Transverse colon (tissue), 4 donors: ENCODE data around the gene SLC17A8. TPM values are rescaled to one million over a fixed set of nuclear protein-coding genes. Genes with fewer than 3 reads are reported as not detected.

ENCODE experiments used
- DNase-seq: peaks from one replicate; pipeline ENCODE4 v3.0.0-alpha.2; 2019
- H3K27ac ChIP-seq, 4 donors: fragments of 200-600 bp; sonication (generic); 2 replicates each; pipeline ENCODE4 v1.5.1; 2016 to 2018; ENCODE audit warnings: inconsistent platforms in 4 of 4
- H3K27me3 ChIP-seq: fragments of 200-600 bp; sonication (generic); 2 replicates; pipeline ENCODE4 v1.5.1; 2017; ENCODE audit warnings: inconsistent platforms
- H3K36me3 ChIP-seq, 4 donors: fragments of 200-600 bp; sonication (generic); 2 replicates each; pipeline ENCODE4 v1.5.1; 2017 to 2019; ENCODE audit warnings: inconsistent platforms in 4 of 4
- H3K4me1 ChIP-seq, 4 donors: fragments of 200-600 bp; sonication (generic); 2 replicates each; pipeline ENCODE4 v1.5.1; 2017 to 2020; ENCODE audit warnings: inconsistent platforms in 4 of 4
- H3K4me3 ChIP-seq, 4 donors: fragments of 200-600 bp; sonication (generic); 1 replicate in 1 of 4; 2 replicates in 3 of 4; pipeline versions ENCODE4 v1.5.1 to v1.6.1; 2017 to 2019; ENCODE audit warnings: inconsistent platforms in 4 of 4
- H3K9me3 ChIP-seq, 2 donors: fragments of 200-600 bp; sonication (generic); 2 replicates each; pipeline ENCODE4 v1.5.1; 2017 to 2019; ENCODE audit warnings: inconsistent platforms in 2 of 2
- EP300 ChIP-seq: sonication (generic); formaldehyde crosslinking; IDR thresholded peaks from one replicate; pipeline ENCODE4 v1.6.1; 2017; ENCODE audit warnings: antibody characterized with exemption, low read depth
- POLR2A ChIP-seq: fragments of 450-650 bp; IDR thresholded peaks from one replicate; pipeline ENCODE4 v1.6.1; 2016; ENCODE audit warnings: antibody characterized with exemption, mild to moderate bottlenecking, moderate library complexity
- POLR2AphosphoS5 ChIP-seq, 3 donors: sonication (generic); formaldehyde crosslinking; IDR thresholded peaks; one replicate each; pipeline ENCODE4 v1.6.1; 2016; ENCODE audit warnings: antibody characterized with exemption in 3 of 3
- WGBS, 2 donors: methylation state at CpG; one replicate each; pipeline ENCODE4 v1.1.5; 2018; ENCODE audit warnings: low coverage in 1 of 2; 5-methylcytosine and 5-hydroxymethylcytosine counted together
- in situ Hi-C, 4 donors: fragments of 200-750 bp; cut with MboI; loops; one replicate each; pipeline versions ENCODE4 v1.15.0 to v1.15.1; 2017; ENCODE audit warnings: low sequenced_read_pairs in 3 of 4, low pct_ligation_motif_present in 1 of 4, low pct_unique_long_range_greater_than_20kb in 1 of 4
- intact Hi-C: fragments of 100-400 bp; cut with DNase I; formaldehyde crosslinking; loops from one replicate; pipeline ENCODE4 v1.15.1; 2023; ENCODE audit warnings: low total_unique reads
- total RNA-seq, 4 donors: library from RNA; depleted of rRNA; stranded (reverse); fragments of >200 nt; gene quantifications; one replicate each; pipeline ENCODE4 v1.1.0, GENCODE V29; 2016
- TF ChIP-seq, protein P1 (sequence below), 5 experiments: fragments of 200-600 bp in 3 of 5; fragments of 450-650 bp in 2 of 5; sonication (generic) in 3 of 5; IDR thresholded peaks; 1 replicate in 2 of 5; 2 replicates in 3 of 5; pipeline ENCODE4 v1.5.1; 2016 to 2017; ENCODE audit warnings: antibody characterized with exemption in 5 of 5, inconsistent platforms in 3 of 5, mild to moderate bottlenecking in 2 of 5, moderate library complexity in 1 of 5

Gene SLC17A8
- total RNA-seq, 4 donors from 2014 or later = 5.4 to 21.8 (median 7.5) TPM

DNA sequence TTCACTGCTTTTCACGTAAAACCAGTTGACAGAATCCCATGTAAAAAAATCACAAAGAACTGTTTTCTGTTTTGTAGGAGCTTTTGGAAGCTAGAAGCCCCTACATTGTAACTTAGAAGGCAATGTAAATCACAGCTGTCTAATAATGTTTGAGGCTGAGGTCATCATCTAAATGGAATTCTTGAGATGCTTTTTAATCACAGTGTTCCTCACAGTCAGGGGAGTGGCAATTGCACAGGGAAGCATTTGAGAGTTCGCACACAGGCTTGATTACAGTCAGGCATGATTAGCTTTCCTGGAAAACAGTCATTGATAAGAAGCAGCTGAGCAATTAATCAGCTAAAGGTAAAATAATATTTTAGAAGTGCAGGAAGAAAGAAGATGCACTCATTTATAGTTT is 2.9 kb downstream of the SLC17A8 start:
- no peak overlapping the region for H3K27ac ChIP-seq
- WGBS, 2 donors = 50 to 52% methylated on average over 1 to 2 of the region's 2 CpGs
- TF ChIP-seq, protein P1, sequence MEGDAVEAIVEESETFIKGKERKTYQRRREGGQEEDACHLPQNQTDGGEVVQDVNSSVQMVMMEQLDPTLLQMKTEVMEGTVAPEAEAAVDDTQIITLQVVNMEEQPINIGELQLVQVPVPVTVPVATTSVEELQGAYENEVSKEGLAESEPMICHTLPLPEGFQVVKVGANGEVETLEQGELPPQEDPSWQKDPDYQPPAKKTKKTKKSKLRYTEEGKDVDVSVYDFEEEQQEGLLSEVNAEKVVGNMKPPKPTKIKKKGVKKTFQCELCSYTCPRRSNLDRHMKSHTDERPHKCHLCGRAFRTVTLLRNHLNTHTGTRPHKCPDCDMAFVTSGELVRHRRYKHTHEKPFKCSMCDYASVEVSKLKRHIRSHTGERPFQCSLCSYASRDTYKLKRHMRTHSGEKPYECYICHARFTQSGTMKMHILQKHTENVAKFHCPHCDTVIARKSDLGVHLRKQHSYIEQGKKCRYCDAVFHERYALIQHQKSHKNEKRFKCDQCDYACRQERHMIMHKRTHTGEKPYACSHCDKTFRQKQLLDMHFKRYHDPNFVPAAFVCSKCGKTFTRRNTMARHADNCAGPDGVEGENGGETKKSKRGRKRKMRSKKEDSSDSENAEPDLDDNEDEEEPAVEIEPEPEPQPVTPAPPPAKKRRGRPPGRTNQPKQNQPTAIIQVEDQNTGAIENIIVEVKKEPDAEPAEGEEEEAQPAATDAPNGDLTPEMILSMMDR (IDR thresholded peaks at IDR 0.05) = no peak
- TF ChIP-seq EP300 (no peak), POLR2AphosphoS5 (IDR thresholded peaks at IDR 0.05) (no peak), POLR2A (no peak)
- no peak overlapping the region for H3K4me3 ChIP-seq
- in situ Hi-C loops (loop anchor here in 3 of 4 donors (25.0 kb wide), 1 partner anchor 377 kb away; no protein-coding TSS in a partner anchor), intact Hi-C loops (no loop called here)
- H3K27me3 ChIP-seq = no peaks in the 10 kb centered on the region
- no peaks in the 10 kb centered on the region for H3K36me3 ChIP-seq
- DNase-seq = no peak
- no peaks in the 10 kb centered on the region for H3K9me3 ChIP-seq
- H3K4me1 ChIP-seq = peaks cover 0 to 7% (median 0%) of the 10 kb centered on the region in 4 donors

DNA sequence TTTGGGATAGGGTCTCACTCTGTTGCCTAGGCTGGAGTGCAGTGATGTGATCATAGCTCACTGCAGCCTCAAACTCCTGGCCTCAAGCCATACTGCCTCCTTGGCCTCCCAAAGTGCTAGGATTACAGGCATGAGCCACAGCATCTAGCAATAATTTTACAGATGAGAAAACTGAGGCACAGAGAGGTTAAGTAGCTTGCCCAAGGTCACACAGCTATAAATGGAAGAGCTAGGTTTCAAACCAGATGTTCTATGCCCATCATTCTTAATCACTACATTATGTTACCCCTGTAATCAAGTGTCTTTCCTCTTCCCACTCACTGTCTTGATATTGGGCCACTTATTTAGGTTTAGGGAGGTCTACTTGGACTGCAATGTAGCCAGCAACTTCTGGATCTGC is 3.6 kb downstream of the SLC17A8 start:
- Histone ChIP-seq H3K4me1 (peaks cover 0 to 7% (median 0%) of the 10 kb centered on the region in 4 donors), H3K4me3 (no peak overlapping the region), H3K36me3 (no peaks in the 10 kb centered on the region), H3K9me3 (no peaks in the 10 kb centered on the region), H3K27me3 (no peaks in the 10 kb centered on the region), H3K27ac (no peak overlapping the region)
- no peak for TF ChIP-seq EP300
- no peak for TF ChIP-seq POLR2AphosphoS5 (IDR thresholded peaks at IDR 0.05)
- no peak for TF ChIP-seq POLR2A
- TF ChIP-seq, protein P1 (IDR thresholded peaks at IDR 0.05) = no peak
- no peak for DNase-seq
- intact Hi-C loops = no loop called here
- in situ Hi-C loops = loop anchor here in 3 of 4 donors (25.0 kb wide), 1 partner anchor 377 kb away; no protein-coding TSS in a partner anchor

DNA sequence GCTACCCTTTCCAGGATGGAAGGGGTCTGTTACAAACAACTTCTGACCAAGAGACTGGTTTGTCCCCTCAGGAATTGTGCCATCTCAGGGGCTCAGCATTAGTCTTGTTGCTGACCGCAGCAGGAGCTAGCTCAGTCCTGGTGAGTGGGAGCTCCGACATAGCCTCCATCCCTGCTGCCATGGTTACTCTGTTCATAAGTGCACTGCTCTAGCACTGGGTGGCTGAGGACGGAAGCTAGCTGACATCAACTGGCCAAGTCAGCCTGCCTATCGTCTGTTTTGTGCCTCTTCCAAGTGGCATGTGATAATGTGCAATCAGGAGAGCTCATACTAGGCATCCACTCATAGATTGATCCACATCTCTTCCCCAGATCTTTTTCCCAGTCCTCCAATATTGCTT is 7.5 kb downstream of the SLC17A8 start:
- TF ChIP-seq POLR2AphosphoS5 (IDR thresholded peaks at IDR 0.05) = no peak
- TF ChIP-seq, protein P1 (IDR thresholded peaks at IDR 0.05) = no peak
- TF ChIP-seq POLR2A = no peak
- no peak for TF ChIP-seq EP300
- 92 to 100% methylated on average over 1 to 4 of the region's 4 CpGs for WGBS, 2 donors
- no peaks in the 10 kb centered on the region for H3K36me3 ChIP-seq
- intact Hi-C loops (no loop called here), in situ Hi-C loops (loop anchor here in 3 of 4 donors (25.0 kb wide), 1 partner anchor 373 kb away; no protein-coding TSS in a partner anchor)
- no peaks in the 10 kb centered on the region for H3K9me3 ChIP-seq
- H3K4me1 ChIP-seq = no peaks in the 10 kb centered on the region
- no peak for DNase-seq
- no peaks in the 10 kb centered on the region for H3K27me3 ChIP-seq
- H3K27ac ChIP-seq = no peak overlapping the region
- H3K4me3 ChIP-seq = no peak overlapping the region

DNA sequence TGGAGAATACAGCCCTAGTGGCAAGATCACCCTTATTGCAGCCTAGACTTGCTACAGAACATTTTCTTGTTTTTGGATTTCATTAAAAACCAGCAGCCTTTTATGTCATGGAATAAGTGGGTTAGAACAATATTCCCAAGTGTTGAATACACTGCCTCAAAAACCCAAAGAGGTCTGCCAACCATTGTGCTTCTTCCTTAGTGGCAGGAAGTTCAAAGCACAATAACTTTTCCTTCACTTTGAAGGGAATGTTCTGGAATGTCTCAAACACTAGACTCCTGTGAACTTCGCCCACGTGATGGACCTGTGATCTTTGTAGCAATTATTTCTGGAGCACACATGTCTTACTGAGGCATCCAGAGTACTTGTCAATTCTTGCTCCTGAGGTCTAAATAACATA is 8.5 kb downstream of the SLC17A8 start:
- Histone ChIP-seq H3K4me1 (no peaks in the 10 kb centered on the region), H3K4me3 (no peak overlapping the region), H3K27me3 (no peaks in the 10 kb centered on the region), H3K36me3 (no peaks in the 10 kb centered on the region), H3K27ac (no peak overlapping the region), H3K9me3 (no peaks in the 10 kb centered on the region)
- in situ Hi-C loops = loop anchor here in 3 of 4 donors (25.0 kb wide), 1 partner anchor 372 kb away; no protein-coding TSS in a partner anchor
- 80 to 84% methylated on average over 2 of the region's 2 CpGs for WGBS, 2 donors
- DNase-seq = no peak
- TF ChIP-seq EP300 = no peak
- TF ChIP-seq POLR2AphosphoS5 (IDR thresholded peaks at IDR 0.05) = no peak
- no peak for TF ChIP-seq POLR2A
- TF ChIP-seq, protein P1 (IDR thresholded peaks at IDR 0.05) = no peak
- intact Hi-C loops = no loop called here
